ENCODE results near the gene DPP7.

The DPP7 gene

GRCh38 chr9:137073992-137074399, 40.5 kb downstream of the DPP7 start:
- Histone ChIP-seq H3F3A (ENCODE audit: low read depth) (no peaks in the 10 kb centered on the region), H3K4me3 (ENCODE audit: low read length, poor library complexity, severe bottlenecking) (no peak overlapping the region), H2AFZ (ENCODE audit: low read length) (no peak overlapping the region), H3K4me2 (ENCODE audit: low read depth, low read length, poor library complexity, severe bottlenecking) (no peak overlapping the region), H3K36me3 (ENCODE audit: insufficient read depth, low read length) (no peaks in the 10 kb centered on the region), H4K20me1 (ENCODE audit: insufficient read depth, low read length, poor library complexity, severe bottlenecking) (peaks cover 12% of the 10 kb centered on the region), H3K9ac (ENCODE audit: low read depth, low read length, poor library complexity, severe bottlenecking) (no peak overlapping the region), H3K27me3 (ENCODE audit: insufficient read depth, low read length, poor library complexity, severe bottlenecking) (no peaks in the 10 kb centered on the region), H3K4me1 (ENCODE audit: insufficient read depth, low read length, poor library complexity, severe bottlenecking) (peaks cover 10% of the 10 kb centered on the region), H3K9me3 (ENCODE audit: insufficient read depth, low read depth, low read length) (no peaks in the 10 kb centered on the region), H3K79me2 (ENCODE audit: insufficient read depth, low read length) (peaks cover 30% of the 10 kb centered on the region), H3K9me2 (replicated peaks; ENCODE audit: low read depth, low read length) (no peaks in the 10 kb centered on the region)
- TF ChIP-seq CTCF (conservative IDR thresholded peaks at IDR 0.05; ENCODE audit: low read length) (no peak), EZH2phosphoT487 (IDR thresholded peaks at IDR 0.05; ENCODE audit: borderline replicate concordance) (no peak)

- no peaks in the 10 kb centered on the region for H3K36me3 ChIP-seq (ENCODE audit: insufficient read depth, low read length)
- peak overlapping the region; percentile 93 for H3K9ac ChIP-seq (ENCODE audit: low read depth, low read length, poor library complexity, severe bottlenecking)
- peak overlapping the region; percentile 98 for H3K4me2 ChIP-seq (ENCODE audit: low read depth, low read length, poor library complexity, severe bottlenecking)
- H3F3A ChIP-seq (ENCODE audit: low read depth) = 0 out of 2 replicates have a peak, but pooled peaks cover 3% of the 10 kb centered on the region
- H3K9me3 ChIP-seq (ENCODE audit: insufficient read depth, low read depth, low read length) = no peaks in the 10 kb centered on the region
- no peak for TF ChIP-seq EZH2phosphoT487 (IDR thresholded peaks at IDR 0.05; ENCODE audit: borderline replicate concordance)
- no peak for TF ChIP-seq CTCF (conservative IDR thresholded peaks at IDR 0.05; ENCODE audit: low read length)
- H3K4me1 ChIP-seq (ENCODE audit: insufficient read depth, low read length, poor library complexity, severe bottlenecking) = peaks cover 24% of the 10 kb centered on the region
- peaks cover 51% of the 10 kb centered on the region for H3K79me2 ChIP-seq (ENCODE audit: insufficient read depth, low read length)
- H3K9me2 ChIP-seq (replicated peaks; ENCODE audit: low read depth, low read length) = no peaks in the 10 kb centered on the region
- peak overlapping the region; percentile 87 for H3K4me3 ChIP-seq (ENCODE audit: low read length, poor library complexity, severe bottlenecking)
- H2AFZ ChIP-seq (ENCODE audit: low read length) = peak overlapping the region; percentile 67; the same call in 1 of the 2 replicates
- H4K20me1 ChIP-seq (ENCODE audit: insufficient read depth, low read length, poor library complexity, severe bottlenecking) = peaks cover 29% of the 10 kb centered on the region
- no peaks in the 10 kb centered on the region for H3K27me3 ChIP-seq (ENCODE audit: insufficient read depth, low read length, poor library complexity, severe bottlenecking)
These were observed 43.3 kb downstream of the DPP7 start for GRCh38 chr9:137071282-137071681.

- H3F3A ChIP-seq (ENCODE audit: low read depth) = 0 out of 2 replicates have a peak, but pooled peaks cover 3% of the 10 kb centered on the region
- no peaks in the 10 kb centered on the region for H3K27me3 ChIP-seq (ENCODE audit: insufficient read depth, low read length, poor library complexity, severe bottlenecking)
- H2AFZ ChIP-seq (ENCODE audit: low read length) = peak overlapping the region; percentile 67; the same call in 1 of the 2 replicates
- no peaks in the 10 kb centered on the region for H3K9me3 ChIP-seq (ENCODE audit: insufficient read depth, low read depth, low read length)
- H3K4me1 ChIP-seq (ENCODE audit: insufficient read depth, low read length, poor library complexity, severe bottlenecking) = peaks cover 24% of the 10 kb centered on the region
- peaks cover 54% of the 10 kb centered on the region for H3K79me2 ChIP-seq (ENCODE audit: insufficient read depth, low read length)
- peak overlapping the region; percentile 98 for H3K4me2 ChIP-seq (ENCODE audit: low read depth, low read length, poor library complexity, severe bottlenecking)
- no peaks in the 10 kb centered on the region for H3K9me2 ChIP-seq (replicated peaks; ENCODE audit: low read depth, low read length)
- H3K9ac ChIP-seq (ENCODE audit: low read depth, low read length, poor library complexity, severe bottlenecking) = peak overlapping the region; percentile 93
- H4K20me1 ChIP-seq (ENCODE audit: insufficient read depth, low read length, poor library complexity, severe bottlenecking) = peaks cover 33% of the 10 kb centered on the region
- TF ChIP-seq CTCF (conservative IDR thresholded peaks at IDR 0.05; ENCODE audit: low read length) (no peak), EZH2phosphoT487 (IDR thresholded peaks at IDR 0.05; ENCODE audit: borderline replicate concordance) (no peak)
- H3K4me3 ChIP-seq (ENCODE audit: low read length, poor library complexity, severe bottlenecking) = peak overlapping the region; percentile 87
- H3K36me3 ChIP-seq (ENCODE audit: insufficient read depth, low read length) = no peaks in the 10 kb centered on the region
These were observed 43.6 kb downstream of the DPP7 start for GRCh38 chr9:137070906-137071275.

Measured in Loucy (cell line).